ENCODE data around the gene ASB18.

- no peak for TF ChIP-seq REST (IDR thresholded peaks at IDR 0.05; ENCODE audit: insufficient read depth in 1 of 2, low read depth in 2 of 2, low read length in 2 of 2)
- no peak for TF ChIP-seq POLR2AphosphoS5 (IDR thresholded peaks at IDR 0.05; ENCODE audit: low read depth, low read length)
- no peak for TF ChIP-seq SIN3A (IDR thresholded peaks at IDR 0.05; ENCODE audit: borderline replicate concordance, insufficient read depth, low read length)
Observed at GRCh38 chr2:236176417-236176816, 87.8 kb downstream of the ASB18 start.
